Trophoblast cell (in vitro differentiated cells and primary cell): Measurements from ENCODE around the gene MRAS.
"Not testable (repeated sequence)": the region's sequence is repeated elsewhere in the genome, so short reads cannot be mapped to it uniquely, and the experiment has no call there.

Experiments used
- DNase-seq, 2 donors: peaks; one replicate each; pipeline ENCODE4 v3.0.0-alpha.2; 2016
- H2AFZ ChIP-seq: 2 replicates; pipeline ENCODE4 v1.6.1; 2013; ENCODE audit warnings: low read length, moderate library complexity, mild to moderate bottlenecking; ENCODE audit not compliant: insufficient read depth, poor library complexity
- H2AK5ac ChIP-seq: 2 replicates; pipeline ENCODE4 v1.6.1; 2013; ENCODE audit warnings: mild to moderate bottlenecking, low read length
- H2BK120ac ChIP-seq: 2 replicates; pipeline ENCODE4 v1.6.1; 2013; ENCODE audit warnings: low read length, mild to moderate bottlenecking, moderate library complexity; ENCODE audit not compliant: insufficient read depth, poor library complexity
- H2BK12ac ChIP-seq: 2 replicates; pipeline ENCODE4 v1.6.1; 2013; ENCODE audit warnings: mild to moderate bottlenecking, low read length, moderate library complexity
- H2BK5ac ChIP-seq: 2 replicates; pipeline ENCODE4 v1.6.1; 2013; ENCODE audit warnings: low read length, low read depth, moderate library complexity, mild to moderate bottlenecking; ENCODE audit not compliant: poor library complexity
- H3K14ac ChIP-seq: 2 replicates; pipeline ENCODE4 v1.6.1; 2013; ENCODE audit warnings: mild to moderate bottlenecking, low read length
- H3K18ac ChIP-seq: 2 replicates; pipeline ENCODE4 v1.6.1; 2013; ENCODE audit warnings: mild to moderate bottlenecking, low read length
- H3K23ac ChIP-seq: 2 replicates; pipeline ENCODE4 v1.6.1; 2013; ENCODE audit warnings: low read length
- H3K27ac ChIP-seq: 2 replicates; pipeline ENCODE4 v1.5.1; 2013; ENCODE audit warnings: low read depth, mild to moderate bottlenecking, inconsistent platforms, low read length, moderate library complexity
- H3K27me3 ChIP-seq: 2 replicates; pipeline ENCODE4 v1.6.1; 2013; ENCODE audit warnings: inconsistent platforms, mild to moderate bottlenecking, low read length, moderate library complexity; ENCODE audit not compliant: insufficient read depth
- H3K36me3 ChIP-seq, 2 experiments: 1 replicate in 1 of 2; 2 replicates in 1 of 2; pipeline ENCODE4 v1.6.1; 2013; ENCODE audit warnings: low read length in 2 of 2, mild to moderate bottlenecking in 2 of 2, moderate library complexity in 1 of 2; ENCODE audit not compliant: insufficient read depth in 2 of 2, control insufficient read depth in 1 of 2
- H3K4ac ChIP-seq: 2 replicates; pipeline ENCODE4 v1.6.1; 2013; ENCODE audit warnings: low read depth, mild to moderate bottlenecking, low read length, moderate library complexity
- H3K4me1 ChIP-seq, 2 experiments: 1 replicate in 1 of 2; 2 replicates in 1 of 2; pipeline ENCODE4 v1.6.1; 2013; ENCODE audit warnings: low read length in 2 of 2, mild to moderate bottlenecking in 2 of 2, moderate library complexity in 1 of 2; ENCODE audit not compliant: insufficient read depth in 2 of 2, control insufficient read depth in 1 of 2
- H3K4me2 ChIP-seq: 2 replicates; pipeline ENCODE4 v1.6.1; 2013; ENCODE audit warnings: inconsistent platforms, mild to moderate bottlenecking, low read length, moderate library complexity
- H3K4me3 ChIP-seq: 2 replicates; pipeline ENCODE4 v1.5.1; 2013; ENCODE audit warnings: mild to moderate bottlenecking, low read depth, low read length, inconsistent platforms
- H3K79me1 ChIP-seq: one replicate; pipeline ENCODE4 v1.6.1; 2013; ENCODE audit warnings: low read length
- H3K79me2 ChIP-seq: 2 replicates; pipeline ENCODE4 v1.6.1; 2013; ENCODE audit warnings: low read length, mild to moderate bottlenecking; ENCODE audit not compliant: control insufficient read depth, insufficient read depth, poor library complexity
- H3K9ac ChIP-seq: 2 replicates; pipeline ENCODE4 v1.6.1; 2013; ENCODE audit warnings: mild to moderate bottlenecking, low read length
- H3K9me3 ChIP-seq: 2 replicates; pipeline ENCODE4 v1.6.1; 2013; ENCODE audit warnings: low read depth, mild to moderate bottlenecking, control low read depth, inconsistent platforms, low read length; ENCODE audit not compliant: insufficient read depth
- H4K12ac ChIP-seq: 2 replicates; pipeline ENCODE4 v1.6.1; 2013; ENCODE audit warnings: low read depth, mild to moderate bottlenecking, low read length, moderate library complexity
- H4K8ac ChIP-seq: 2 replicates; pipeline ENCODE4 v1.6.1; 2013; ENCODE audit warnings: low read depth, mild to moderate bottlenecking, low read length, moderate library complexity
- H4K91ac ChIP-seq: one replicate; pipeline ENCODE4 v1.6.1; 2013; ENCODE audit warnings: low read depth, mild to moderate bottlenecking, low read length, moderate library complexity
- WGBS: extraction: QIAGEN DNeasy Blood & Tissue Kit; methylation state at CpG from one replicate; pipeline ENCODE4 v1.1.7; 2013; ENCODE audit warnings: missing lambda C conversion rate; ENCODE audit not compliant: insufficient read length, insufficient coverage; ENCODE audit errors: extremely low coverage; 5-methylcytosine and 5-hydroxymethylcytosine counted together

The MRAS gene

GRCh38 chr3:138423316-138423715 lies 74.9 kb downstream of the MRAS start:
- Histone ChIP-seq H4K12ac (no peak overlapping the region), H3K4ac (no peak overlapping the region), H3K4me2 (no peak overlapping the region), H3K23ac (no peak overlapping the region), H3K79me2 (no peaks in the 10 kb centered on the region), H4K8ac (no peak overlapping the region), H3K79me1 (no peaks in the 10 kb centered on the region), H3K27ac (no peak overlapping the region), H3K4me3 (no peak overlapping the region), H3K36me3 (no peaks in the 10 kb centered on the region), H2AFZ (no peak overlapping the region), H2BK5ac (no peak overlapping the region), H2BK120ac (no peak overlapping the region), H3K9ac (no peak overlapping the region), H3K4me1 (no peaks in the 10 kb centered on the region), H2AK5ac (no peak overlapping the region), H3K9me3 (peaks cover 3% of the 10 kb centered on the region), H3K18ac (no peak overlapping the region), H4K91ac (no peak overlapping the region), H3K27me3 (no peaks in the 10 kb centered on the region), H3K14ac (no peak overlapping the region), H2BK12ac (no peak overlapping the region)
- DNase-seq = no peak
- WGBS = no CpG with 5 or more reads among the region's 1 CpG

- no peak overlapping the region for H2BK5ac ChIP-seq
- H3K9me3 ChIP-seq = peaks cover 3% of the 10 kb centered on the region
- H3K18ac ChIP-seq = no peak overlapping the region
- no peak overlapping the region for H3K4ac ChIP-seq
- no peak overlapping the region for H4K91ac ChIP-seq
- H3K23ac ChIP-seq = no peak overlapping the region
- no peak overlapping the region for H4K12ac ChIP-seq
- H3K4me3 ChIP-seq = no peak overlapping the region
- H3K79me1 ChIP-seq = no peaks in the 10 kb centered on the region
- no CpG with 5 or more reads among the region's 2 CpGs for WGBS
- H3K79me2 ChIP-seq = no peaks in the 10 kb centered on the region
- H3K4me2 ChIP-seq = no peak overlapping the region
- H2BK120ac ChIP-seq = no peak overlapping the region
- no peak overlapping the region for H4K8ac ChIP-seq
- H3K27me3 ChIP-seq = no peaks in the 10 kb centered on the region
- H2AFZ ChIP-seq = no peak overlapping the region
- no peak overlapping the region for H3K14ac ChIP-seq
- H2BK12ac ChIP-seq = no peak overlapping the region
- DNase-seq = no peak
- no peaks in the 10 kb centered on the region for H3K36me3 ChIP-seq
- no peak overlapping the region for H3K9ac ChIP-seq
- no peaks in the 10 kb centered on the region for H3K4me1 ChIP-seq
- no peak overlapping the region for H2AK5ac ChIP-seq
- no peak overlapping the region for H3K27ac ChIP-seq
Measured at GRCh38 chr3:138424323-138424722, 75.9 kb downstream of the MRAS start.

GRCh38 chr3:138426211-138426610 lies 77.8 kb downstream of the MRAS start:
- no peak overlapping the region for H4K12ac ChIP-seq
- H3K18ac ChIP-seq = no peak overlapping the region
- no peak overlapping the region for H2BK5ac ChIP-seq
- no peaks in the 10 kb centered on the region for H3K4me1 ChIP-seq
- DNase-seq = peak in 1 of 2 donors; percentile 13
- peaks cover 3% of the 10 kb centered on the region for H3K9me3 ChIP-seq
- no peak overlapping the region for H2AK5ac ChIP-seq
- H3K4me3 ChIP-seq = no peak overlapping the region
- H3K4ac ChIP-seq = no peak overlapping the region
- H3K79me2 ChIP-seq = no peaks in the 10 kb centered on the region
- no peak overlapping the region for H3K27ac ChIP-seq
- H2BK120ac ChIP-seq = no peak overlapping the region
- H3K4me2 ChIP-seq = no peak overlapping the region
- no peaks in the 10 kb centered on the region for H3K36me3 ChIP-seq
- no peaks in the 10 kb centered on the region for H3K27me3 ChIP-seq
- no peak overlapping the region for H3K9ac ChIP-seq
- WGBS = no CpG with 5 or more reads among the region's 3 CpGs
- H3K79me1 ChIP-seq = no peaks in the 10 kb centered on the region
- H2AFZ ChIP-seq = no peak overlapping the region
- no peak overlapping the region for H4K91ac ChIP-seq
- no peak overlapping the region for H3K23ac ChIP-seq
- no peak overlapping the region for H2BK12ac ChIP-seq
- no peak overlapping the region for H3K14ac ChIP-seq
- no peak overlapping the region for H4K8ac ChIP-seq

DNA sequence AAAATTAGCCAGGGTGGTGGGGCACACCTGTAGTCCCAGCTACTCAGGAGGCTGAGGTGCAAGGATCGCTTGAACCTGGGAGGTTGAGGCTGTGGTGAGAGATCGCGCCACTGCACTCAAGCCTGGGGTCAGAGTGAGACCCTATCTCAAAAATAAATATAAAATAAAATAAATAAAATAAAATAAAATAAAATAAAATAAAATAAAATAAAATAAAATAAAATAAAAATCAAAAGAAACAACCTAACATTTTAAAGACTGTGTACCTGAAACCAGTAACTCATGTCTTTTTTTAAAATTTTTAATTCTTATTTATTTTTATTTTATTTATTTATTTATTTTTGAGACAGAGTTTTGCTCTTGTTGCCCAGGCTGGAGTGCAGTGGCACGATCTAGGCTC lies 78.4 kb downstream of the MRAS start:
- H3K27ac ChIP-seq, DNase-seq, H3K4me3 ChIP-seq, H2BK120ac ChIP-seq, H3K9me3 ChIP-seq, H4K12ac ChIP-seq, H3K4me2 ChIP-seq, H3K18ac ChIP-seq, H2AFZ ChIP-seq, H3K4me1 ChIP-seq, H3K9ac ChIP-seq, H3K23ac ChIP-seq, H2BK5ac ChIP-seq, H2BK12ac ChIP-seq, H3K14ac ChIP-seq, H3K79me2 ChIP-seq, H4K8ac ChIP-seq, H4K91ac ChIP-seq, H3K79me1 ChIP-seq, H3K36me3 ChIP-seq, H2AK5ac ChIP-seq, H3K4ac ChIP-seq, H3K27me3 ChIP-seq: not testable (repeated sequence)
- WGBS = no CpG with 5 or more reads among the region's 4 CpGs
